LoVo (cell line): ENCODE measurements around the gene BSPRY.
"Not testable (repeated sequence)": the region's sequence is repeated elsewhere in the genome, so short reads cannot be mapped to it uniquely, and the experiment has no call there.

ENCODE experiments used
- DNase-seq: peaks from one replicate; pipeline ENCODE4 v3.0.0-alpha.2; 2016; ENCODE audit warnings: low spot score

Gene BSPRY

DNA sequence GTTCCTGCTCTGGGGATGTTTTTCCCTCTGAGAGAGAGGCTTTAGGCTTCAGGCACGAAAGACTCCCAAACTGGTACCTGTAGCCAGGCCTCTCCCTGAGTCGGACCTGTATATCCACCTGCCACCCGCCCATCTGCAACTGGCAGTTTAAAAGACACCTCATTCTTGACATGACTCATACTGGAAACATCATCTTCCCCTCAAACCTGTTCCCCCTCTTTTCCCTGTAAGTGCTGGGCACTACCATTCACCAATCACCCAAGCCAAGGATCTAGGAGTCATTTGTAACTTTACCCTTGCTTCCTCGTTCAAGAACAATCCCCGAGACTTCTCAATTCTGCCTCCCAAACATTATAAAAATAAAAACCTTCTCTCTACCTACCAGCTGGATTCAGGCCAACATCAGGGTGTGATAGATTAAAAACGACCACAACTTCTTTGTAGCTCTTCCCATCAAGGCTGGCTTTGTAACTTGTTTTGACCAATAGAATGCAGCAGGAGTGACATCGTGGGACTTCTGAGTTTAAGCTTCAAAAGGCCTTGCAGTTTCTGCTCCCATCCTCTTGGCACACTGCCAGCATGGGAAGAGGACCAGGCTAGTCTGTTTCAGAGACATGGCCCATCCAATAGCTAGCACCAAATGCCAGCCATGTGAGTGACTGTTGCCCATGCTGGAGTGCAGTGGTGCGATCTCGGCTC is 7.5 kb upstream of the BSPRY start:
- peak; percentile 70 for DNase-seq

DNA sequence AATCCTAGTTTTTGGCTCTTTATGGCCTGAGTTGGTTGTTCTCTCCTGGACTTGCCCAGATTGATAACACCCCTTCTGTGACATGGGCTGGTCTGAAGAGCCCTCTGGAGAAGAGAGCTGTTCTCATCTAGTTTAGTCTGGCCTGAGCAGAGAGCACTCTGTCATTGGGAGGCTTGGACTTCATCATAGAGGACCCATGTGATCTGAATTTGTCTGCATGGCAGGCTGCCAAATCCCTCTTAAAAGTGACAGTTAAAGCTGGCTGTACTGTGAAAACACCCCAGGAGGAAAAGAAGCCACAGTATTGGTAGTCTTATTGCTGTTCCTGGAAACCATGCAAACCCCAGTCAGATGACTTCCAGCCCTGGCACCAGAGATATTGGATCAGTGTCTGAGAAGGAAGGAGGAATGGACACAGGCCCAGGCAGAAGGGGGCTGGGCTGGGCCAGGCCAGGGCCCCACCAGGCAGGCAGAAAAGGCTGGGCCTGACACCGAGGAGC is 5.6 kb upstream of the BSPRY start:
- peak; percentile 8 for DNase-seq

DNA sequence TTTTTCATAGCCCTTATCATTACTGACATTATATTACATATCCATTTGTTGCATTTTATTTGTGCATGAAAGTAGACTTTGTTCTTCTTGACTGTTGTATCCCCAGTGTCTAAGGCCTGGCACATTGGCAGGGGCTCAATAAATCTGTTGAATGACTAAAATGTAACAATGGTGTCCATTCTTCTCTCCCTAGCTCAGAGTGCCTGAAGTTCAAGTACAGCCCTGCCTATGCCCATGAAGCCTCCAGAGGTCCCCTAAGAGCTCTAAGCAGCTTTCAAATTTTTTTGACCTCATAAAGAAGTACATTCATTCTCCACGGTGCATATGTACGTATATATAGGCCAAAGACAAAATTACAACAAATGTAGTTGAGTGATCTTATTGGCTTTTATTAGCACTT is 4.2 kb upstream of the BSPRY start:
- DNase-seq, result no peak

DNA sequence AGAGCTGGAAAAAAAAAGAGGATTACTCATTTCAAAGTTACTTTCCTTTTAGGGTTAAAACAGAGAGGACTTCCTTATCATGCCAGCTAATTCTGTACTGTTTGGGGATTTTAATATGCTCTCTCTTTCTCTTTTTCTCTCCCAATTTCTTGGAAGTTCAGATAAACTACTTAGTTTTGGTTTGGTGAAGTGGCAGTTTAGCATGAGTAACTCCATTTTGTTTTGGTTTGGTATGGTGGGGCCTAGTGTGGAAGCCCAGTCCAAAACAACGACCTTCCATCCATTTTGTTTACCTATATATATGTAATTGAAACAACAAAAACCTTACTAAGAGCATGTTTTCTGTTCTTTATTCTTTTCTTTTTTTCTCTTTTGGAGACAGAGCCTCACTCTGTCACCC is 3.7 kb upstream of the BSPRY start:
- no peak for DNase-seq

DNA sequence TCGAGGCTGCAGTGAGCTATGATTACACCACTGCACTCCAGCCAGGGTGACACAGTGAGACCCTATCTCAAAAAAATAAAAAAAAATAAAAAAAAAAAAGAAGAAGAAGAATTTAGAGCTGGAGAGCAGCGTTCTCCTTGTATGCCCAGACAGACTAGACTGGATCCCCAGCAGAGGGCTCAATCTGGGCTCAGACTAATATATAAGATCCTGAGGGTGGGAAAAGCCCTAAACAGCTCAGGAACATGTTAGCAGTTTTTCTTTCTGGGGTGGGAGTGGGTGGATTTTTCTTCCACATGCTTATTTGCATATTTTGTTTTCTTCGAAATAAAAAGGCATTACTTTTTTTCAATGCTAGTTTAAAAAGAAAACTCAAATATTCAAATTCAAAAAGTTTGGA is 904 bp upstream of the BSPRY start:
- DNase-seq, result no peak

DNA sequence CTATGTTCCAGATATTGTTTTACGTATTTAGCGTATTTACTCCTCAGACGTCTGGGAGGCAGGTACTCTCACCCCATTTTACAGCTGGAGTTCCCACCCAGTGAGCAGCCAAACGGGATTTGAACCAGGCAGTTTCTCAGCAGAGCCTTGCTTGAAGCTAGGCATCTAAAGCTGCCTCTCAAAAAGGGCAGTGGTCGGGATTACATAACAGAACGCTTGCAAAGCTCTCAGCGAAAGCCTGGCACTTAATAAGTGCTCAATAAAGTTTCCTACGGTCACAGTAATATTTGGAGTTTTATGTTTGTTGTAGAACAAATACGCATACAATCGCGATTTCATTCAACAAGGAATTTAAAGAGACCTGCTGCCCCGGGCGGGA is 286 bp upstream of the BSPRY start:
- DNase-seq, result no peak

DNA sequence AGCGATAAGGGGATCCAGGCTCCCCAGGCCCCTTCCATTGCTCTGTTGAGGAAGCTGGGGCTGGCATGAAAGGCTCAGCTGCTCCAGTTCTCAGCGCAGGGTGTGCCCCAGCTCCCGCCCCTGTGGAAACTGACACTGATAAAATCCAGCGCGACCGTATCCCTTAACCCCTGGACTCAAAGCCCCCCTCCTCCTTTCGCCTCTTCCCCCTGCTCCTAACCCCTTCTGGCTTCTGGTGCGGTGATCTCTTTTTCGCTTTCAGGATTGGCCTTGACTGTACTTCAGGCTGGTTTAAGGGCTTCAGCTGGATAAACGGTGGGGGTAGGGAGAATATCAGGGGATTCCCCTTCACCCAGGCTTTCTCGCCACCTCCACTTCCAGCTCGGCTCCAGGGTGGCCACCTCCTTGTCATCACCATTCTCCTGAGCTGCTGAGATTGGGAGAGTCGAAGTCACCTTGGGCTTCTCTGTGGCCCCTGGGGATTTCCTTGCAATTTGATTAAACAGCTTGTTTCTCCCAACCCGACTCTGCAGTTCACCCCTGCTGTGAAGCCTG is 843 bp downstream of the BSPRY start:
- DNase-seq, result no peak

DNA sequence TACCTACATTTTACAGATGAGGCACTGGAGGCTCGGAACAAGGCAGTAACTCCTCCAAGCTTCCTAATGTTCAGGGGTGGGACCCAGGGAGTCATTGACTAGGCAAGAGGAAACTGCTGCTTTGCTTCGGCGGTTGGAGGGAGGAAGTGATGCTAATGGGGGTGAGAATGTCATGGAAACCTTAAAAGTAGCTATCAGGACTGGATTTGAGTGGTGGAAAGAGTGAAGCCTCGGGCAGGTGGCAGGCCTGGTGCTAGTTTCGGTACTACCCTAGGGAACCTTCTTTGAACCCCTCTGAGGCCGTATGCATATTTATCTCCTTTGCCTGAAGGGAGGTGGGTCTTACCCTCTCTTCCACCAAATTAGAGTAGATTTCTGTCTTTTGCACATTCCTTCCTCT is 1.6 kb downstream of the BSPRY start:
- DNase-seq, result no peak

DNA sequence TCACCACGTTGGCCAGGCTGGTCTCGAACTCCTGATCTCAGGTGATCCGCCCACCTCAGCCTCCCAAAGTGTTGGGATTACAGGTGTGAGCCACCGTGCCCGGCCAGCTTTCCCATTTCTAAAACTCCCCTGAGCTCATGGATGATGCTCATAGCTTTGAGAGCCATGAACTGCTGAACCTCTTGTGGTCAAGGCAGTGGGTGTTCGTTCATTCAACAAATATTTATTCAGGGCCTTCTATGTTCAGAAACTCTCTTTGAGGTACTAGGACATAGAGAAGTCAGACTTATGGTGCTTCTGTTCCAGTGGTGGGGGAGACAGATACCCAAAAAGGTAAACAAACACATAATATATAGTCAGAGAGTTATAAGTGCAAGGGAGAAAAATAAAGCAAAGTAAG is 2.7 kb downstream of the BSPRY start:
- no peak for DNase-seq

DNA sequence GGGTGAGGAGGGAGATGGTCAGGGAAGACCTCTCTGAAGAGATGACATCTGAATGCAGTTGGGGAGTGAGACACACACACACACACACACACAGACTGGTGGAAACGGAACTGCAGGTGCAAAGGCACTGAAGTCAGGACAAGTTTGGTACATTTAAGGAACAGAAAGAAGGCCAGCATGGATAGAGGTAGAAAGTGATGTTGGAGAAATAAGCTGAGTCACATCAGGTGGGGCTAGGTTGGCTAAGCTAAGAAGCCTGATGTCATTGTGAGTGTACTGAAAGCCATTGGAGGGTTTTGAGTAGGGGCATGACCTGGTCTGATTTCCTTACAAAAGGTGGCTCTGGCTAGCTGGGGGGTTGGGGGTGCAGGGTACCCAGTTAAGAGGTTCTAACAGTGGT is 3.1 kb downstream of the BSPRY start:
- DNase-seq, result no peak

DNA sequence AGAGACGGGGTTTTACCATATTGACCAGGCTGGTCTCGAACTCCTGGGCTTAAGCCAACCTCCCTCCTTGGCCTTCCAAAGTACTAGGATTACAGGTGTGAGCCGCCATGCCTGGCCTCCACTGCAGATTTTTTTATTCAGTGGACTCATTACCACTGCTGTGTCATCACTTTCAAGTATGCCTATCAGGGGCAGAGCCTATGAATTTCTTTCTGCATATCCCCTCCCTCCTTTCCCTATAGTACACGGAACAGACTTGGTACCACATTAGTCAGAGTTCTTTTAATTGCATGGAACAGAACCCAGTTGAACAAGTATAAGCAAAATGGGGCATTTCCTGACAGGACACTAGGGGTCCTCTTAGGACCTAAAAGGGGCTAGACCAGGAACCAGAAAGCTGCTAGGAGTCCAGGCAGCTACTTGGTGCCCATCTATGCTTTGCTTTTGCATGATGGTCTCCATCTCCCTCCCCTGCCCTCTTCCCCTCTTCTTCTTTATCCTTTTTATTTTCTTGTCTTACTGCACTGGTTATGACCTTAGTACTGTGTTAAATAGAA is 5.8 kb downstream of the BSPRY start:
- no peak for DNase-seq

DNA sequence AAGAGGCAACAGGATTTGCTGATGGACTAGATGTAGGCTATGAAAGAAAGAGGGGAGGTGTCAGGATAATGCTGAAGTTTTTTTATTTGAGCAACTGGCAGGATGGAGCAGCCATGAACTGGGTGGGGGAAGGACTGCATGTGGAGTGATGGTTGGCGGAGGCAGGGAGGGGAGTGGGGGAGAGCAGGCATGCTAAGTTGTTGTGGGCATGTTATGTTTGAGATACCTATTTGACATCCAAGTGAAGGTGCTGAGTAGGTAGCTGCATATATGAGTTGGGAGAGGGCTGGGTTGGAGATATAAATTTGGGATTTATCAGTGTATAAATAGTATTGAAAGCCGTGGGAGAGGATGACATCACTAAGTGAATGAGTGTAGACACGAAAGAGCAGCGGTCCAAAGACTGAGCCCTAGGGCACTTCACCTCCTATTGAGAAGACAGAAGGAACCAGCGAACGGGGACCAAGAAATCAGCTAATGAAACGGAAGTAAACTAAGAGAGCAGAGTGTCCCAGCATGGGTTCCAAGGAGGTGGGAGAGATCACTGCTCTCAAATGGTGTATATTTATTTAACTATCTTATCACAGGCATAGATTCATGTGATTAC is 7.4 kb downstream of the BSPRY start:
- DNase-seq, result no peak

DNA sequence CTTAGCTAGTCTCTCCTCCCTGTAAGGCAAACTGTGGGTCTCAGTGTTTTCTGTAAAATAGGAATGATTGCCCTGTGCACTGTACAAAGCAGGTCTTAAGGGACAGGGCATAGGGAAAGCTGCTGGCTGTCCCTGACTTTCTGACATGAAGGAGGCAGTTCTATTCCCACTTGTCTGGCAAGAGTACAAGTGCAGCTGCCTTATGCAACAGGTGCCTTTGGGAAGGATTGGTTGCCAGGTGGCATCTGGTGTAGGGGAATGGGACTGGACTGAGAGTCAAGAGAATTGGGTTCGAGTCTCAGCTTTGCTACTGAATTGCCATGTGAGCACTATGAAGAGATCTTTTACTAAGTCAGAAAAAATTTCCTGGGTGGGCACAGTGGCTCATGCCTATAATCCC is 10.0 kb downstream of the BSPRY start:
- DNase-seq, result no peak

DNA sequence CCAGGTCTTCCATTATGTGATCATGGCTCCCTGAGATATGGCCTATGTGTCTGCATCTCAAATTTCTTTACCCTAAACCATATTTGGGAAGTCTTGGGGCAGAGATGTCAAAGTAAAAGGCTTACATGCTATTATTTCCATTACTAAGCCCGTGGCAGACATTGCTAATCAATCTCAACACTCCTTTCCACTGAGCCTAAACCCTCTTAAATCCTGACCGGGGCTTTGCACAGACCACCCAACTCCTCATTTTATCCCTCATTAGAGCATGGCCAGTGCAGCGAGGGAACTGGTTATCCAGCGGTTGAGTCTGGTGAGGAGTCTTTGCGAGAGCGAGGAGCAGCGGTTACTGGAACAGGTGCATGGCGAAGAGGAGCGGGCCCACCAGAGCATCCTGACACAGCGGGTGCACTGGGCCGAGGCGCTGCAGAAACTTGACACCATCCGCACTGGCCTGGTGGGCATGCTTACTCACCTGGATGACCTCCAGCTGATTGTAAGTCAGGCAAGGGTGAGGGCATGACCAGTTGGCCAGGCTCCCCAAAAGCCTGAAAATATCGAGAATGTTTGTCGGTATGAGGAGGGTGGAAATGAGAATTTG is 11.0 kb downstream of the BSPRY start:
- DNase-seq, result no peak

DNA sequence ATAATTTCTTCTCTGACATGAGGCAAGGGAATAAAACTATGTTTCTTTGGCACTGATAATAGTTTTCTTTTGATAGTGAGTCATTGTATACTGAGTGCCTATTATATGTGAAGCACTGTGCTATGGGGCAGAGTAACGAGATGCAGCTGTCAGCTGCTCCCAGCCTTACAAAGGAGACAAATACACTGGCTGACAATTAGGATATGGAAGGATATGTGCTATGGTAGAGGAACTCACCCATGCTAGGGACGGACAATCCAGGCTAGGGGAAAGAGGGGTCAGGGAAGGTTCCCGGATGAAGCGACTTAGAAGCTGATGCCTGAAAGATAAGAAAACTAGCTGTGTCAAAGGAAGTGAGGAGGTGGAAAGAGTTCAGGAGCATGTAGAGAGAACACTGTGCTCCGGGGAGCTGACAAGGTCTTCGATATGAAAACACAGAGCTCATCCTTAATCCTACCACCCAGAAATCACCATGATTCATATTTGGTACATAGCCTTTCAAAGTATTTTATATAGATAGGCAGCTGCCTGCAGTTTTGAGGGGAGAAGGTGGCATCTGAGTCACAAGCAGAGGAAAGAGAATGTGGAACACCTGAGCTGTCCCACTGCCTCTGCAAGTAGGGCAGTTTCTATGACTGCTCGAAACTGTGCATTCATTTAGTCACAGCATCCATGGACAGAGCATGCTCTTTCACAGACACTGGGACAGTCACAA is 12.1 kb downstream of the BSPRY start:
- DNase-seq, result no peak

DNA sequence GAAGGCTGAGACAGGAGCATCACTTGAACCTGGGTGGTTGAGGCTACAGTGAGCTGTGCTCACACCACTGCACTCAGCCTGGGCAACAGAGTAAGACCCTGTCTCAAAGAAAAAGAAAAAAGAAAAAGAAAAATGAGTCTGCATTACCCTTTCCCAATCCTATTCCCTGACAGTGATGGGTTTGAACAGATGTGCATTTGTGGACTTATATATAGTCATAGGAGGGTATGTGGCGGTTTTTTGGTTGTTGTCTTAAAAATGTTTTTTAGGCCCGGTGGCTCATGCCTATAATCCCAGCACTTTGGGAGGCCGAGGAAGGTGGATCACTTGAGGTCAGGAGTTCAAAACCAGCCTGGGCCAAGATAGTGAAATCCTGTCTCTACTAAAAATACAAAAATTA is 14.0 kb downstream of the BSPRY start:
- no peak for DNase-seq

DNA sequence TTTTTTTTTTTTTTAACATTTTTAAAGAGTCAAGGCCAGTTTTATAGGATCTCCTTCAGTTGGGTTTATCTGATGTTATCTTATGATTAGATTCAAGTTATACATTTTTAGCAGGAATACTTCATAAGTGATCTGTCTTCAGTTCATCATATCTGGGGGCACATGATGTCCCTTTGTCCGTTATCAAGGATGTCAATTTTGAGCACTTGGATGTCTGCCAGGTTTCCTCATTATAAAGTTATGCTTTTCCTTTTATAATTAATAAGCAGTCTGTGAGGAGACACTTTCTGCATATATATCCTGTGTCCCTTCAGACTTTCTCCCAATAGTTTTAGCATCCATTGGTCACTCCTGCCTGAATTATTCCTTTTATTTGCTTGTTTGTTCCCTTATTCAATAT is 15.6 kb downstream of the BSPRY start:
- DNase-seq, result no peak

DNA sequence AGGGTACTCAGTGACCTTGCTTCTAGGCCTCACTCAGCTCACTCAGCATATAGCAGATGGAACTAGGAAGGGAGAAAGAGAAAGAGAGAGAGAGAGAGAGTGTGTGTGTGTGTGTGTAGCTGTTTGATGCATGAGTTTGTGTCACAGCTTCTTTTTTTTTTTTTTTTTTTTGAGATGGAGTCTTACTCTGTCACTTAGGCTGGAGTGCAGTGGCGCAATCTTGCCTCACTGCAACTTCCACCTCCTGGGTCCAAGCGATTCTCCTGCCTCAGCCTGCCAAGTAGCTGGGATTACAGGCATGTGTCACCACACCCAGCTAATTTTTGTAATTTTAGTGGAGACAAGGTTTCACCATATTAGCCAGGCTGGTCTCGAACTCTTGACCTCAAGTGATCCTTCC is 16.3 kb downstream of the BSPRY start:
- not testable (repeated sequence) for DNase-seq

DNA sequence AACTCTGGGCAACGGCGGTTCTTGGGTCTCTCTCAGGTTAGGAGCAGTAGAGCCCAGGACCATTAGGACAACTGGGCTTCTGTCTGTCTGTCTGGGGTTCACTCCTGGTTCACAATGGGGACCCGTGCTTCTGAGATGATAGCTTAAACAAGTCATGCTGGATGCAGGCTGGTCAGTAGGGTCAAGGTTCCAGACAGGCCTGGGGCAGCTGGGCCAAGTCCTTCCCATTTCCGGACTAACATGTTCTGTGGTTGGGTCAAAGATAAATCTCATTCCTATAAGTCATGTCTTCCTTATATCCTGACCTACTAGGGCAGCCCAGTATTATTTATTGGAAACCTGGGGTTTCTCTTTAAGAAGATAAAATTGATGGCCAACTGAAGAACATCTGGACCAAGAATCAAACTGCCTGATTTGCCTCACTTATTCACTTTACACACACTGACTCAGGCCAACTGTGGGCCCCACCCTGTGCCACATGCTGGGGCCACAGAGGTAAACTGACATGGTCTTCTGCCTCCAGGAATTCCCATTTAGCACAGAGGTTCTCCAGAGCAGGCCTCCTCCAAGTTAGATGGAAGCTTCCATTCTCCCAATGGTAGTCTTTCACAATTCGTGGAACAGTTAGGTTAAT is 19.1 kb downstream of the BSPRY start:
- DNase-seq, result no peak

DNA sequence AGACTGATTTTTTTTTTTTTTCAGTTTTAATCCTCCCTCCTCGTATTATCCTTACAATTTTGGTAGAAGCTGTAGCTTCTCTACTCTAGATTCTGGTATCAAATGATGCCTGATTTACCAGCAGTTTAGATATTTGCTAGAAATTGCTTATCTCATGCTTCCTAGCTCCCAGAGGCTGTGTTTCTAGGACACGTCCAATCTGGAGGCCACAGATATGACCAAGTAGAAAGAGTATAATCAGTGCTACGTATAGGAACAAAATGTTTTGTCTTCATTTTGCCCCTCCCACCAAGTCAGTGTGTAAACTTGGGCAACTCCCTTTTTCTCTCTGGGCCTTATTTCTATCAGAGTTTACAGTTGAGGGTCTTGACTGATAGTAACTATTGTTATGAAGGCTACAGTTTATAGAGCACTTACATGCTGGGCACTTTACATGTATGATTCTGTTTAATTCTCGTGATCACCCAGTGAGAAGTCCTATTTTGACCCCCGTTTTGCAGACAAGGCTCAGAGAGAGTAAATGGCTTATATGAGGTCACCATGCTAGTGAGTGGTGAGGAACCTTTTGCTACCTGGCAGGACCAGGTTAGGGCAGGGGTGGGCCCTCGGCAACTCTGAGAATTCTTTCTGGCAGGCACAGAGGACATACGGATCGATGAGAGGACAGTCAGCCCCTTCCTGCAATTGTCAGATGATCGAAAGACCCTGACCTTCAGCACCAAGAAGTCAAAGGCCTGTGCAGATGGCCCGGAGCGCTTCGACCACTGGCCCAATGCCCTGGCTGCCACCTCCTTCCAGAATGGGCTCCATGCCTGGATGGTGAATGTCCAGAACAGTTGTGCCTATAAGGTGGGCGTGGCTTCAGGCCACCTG is 19.9 kb downstream of the BSPRY start:
- DNase-seq, result no peak

DNA sequence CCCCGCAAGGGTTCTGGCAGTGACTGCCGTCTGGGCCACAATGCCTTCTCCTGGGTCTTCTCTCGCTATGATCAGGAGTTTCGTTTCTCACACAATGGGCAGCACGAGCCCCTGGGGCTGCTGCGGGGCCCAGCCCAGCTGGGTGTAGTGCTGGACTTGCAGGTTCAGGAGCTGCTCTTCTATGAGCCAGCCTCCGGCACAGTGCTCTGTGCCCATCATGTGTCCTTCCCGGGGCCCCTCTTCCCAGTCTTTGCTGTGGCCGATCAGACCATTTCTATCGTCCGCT is 20.5 kb downstream of the BSPRY start:
- no peak for DNase-seq
